Ascending aorta (tissue), 2 donors: Measurements from ENCODE around the gene C6orf136. TPM values are rescaled to one million over a fixed set of nuclear protein-coding genes. Genes with fewer than 3 reads are reported as not detected.

Experiments
- DNase-seq, 2 donors: peaks; one replicate each; pipeline ENCODE4 v3.0.0-alpha.2; 2019; ENCODE audit warnings: low spot score in 2 of 2
- H3K27ac ChIP-seq, 2 donors: fragments of 200-600 bp; sonication (generic); one replicate each; pipeline ENCODE4 v1.5.1; 2016 to 2017; ENCODE audit warnings: mild to moderate bottlenecking in 1 of 2
- H3K27me3 ChIP-seq: fragments of 200-600 bp; sonication (generic); one replicate; pipeline ENCODE4 v1.5.1; 2017
- H3K36me3 ChIP-seq, 2 donors: fragments of 200-600 bp; sonication (generic); one replicate each; pipeline ENCODE4 v1.5.1; 2016
- H3K4me1 ChIP-seq, 2 donors: fragments of 200-600 bp; sonication (generic); one replicate each; pipeline ENCODE4 v1.5.1; 2016 to 2017; ENCODE audit warnings: mild to moderate bottlenecking in 1 of 2
- H3K4me3 ChIP-seq, 2 donors: fragments of 200-600 bp; sonication (generic); one replicate each; pipeline ENCODE4 v1.5.1; 2016 to 2017; ENCODE audit warnings: mild to moderate bottlenecking in 1 of 2
- H3K9me3 ChIP-seq, 2 donors: fragments of 200-600 bp; sonication (generic); one replicate each; pipeline ENCODE4 v1.5.1; 2016
- intact Hi-C: fragments of 100-400 bp; cut with DNase I; formaldehyde crosslinking; loops from one replicate; pipeline ENCODE4 v1.15.1; 2023
- total RNA-seq: library from RNA; depleted of rRNA; stranded (reverse); fragments of >200 nt; gene quantifications from one replicate; pipeline ENCODE4 v1.1.0, GENCODE V29; 2016
- TF ChIP-seq, protein P1 (sequence below), 3 experiments: fragments of 200-600 bp in 2 of 3; fragments of 450-650 bp in 1 of 3; sonication (generic) in 2 of 3; IDR thresholded peaks; one replicate each; pipeline ENCODE4 v1.5.1; 2016 to 2019; ENCODE audit warnings: antibody characterized with exemption in 3 of 3, mild to moderate bottlenecking in 1 of 3, moderate library complexity in 1 of 3

The C6orf136 gene
- total RNA-seq, 1 donor from 2014 or later: 6.2 TPM

DNA sequence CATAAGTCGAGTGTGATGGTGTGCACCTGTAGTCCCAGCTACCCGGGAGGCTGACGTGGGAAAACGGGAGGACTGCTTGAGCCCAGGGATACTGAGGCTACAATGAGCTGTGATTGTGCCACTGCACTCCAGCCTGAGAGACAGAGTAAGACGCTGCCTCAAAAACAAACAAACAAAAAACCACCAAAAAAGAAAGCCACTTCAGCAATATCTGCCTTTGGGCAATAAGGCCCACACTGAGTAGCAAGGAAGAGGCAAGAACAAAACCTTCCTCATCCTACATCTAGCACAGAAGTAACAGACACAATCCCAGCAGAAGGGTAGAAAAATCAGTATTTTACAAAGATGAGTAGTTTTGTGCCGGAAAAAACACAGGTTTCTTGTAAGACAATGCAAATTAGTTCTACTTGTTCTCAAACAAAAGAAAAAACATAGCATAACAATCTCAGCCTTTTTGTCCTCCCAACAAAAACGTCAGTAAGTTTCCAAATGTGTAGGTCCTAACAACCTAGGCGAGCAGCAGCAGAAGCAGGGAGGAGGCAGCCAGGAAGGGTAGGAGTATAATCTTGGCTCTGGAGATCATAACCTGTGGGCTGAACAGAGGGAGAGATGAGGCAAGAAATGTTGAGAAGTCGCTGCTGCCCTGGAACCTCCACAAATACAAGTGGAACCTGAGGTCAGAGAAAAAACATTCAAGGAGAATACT lies 35.6 kb upstream of the C6orf136 start:
- Histone ChIP-seq H3K4me1 (peaks cover 9 to 48% of the 10 kb centered on the region in 2 donors), H3K36me3 (peaks cover 31 to 37% of the 10 kb centered on the region in 2 donors), H3K27me3 (no peaks in the 10 kb centered on the region), H3K27ac (peak overlapping the region; percentile 7 to 19), H3K9me3 (no peaks in the 10 kb centered on the region), H3K4me3 (no peak overlapping the region)
- intact Hi-C loops: loop anchor here (5.0 to 10.0 kb wide), 2 partner anchors 124 to 933 kb away; partner anchors contain the start of genes ATP6V1G2, DDX39B, HLA-E and NFKBIL1
- no peak for DNase-seq
- TF ChIP-seq, protein P1, sequence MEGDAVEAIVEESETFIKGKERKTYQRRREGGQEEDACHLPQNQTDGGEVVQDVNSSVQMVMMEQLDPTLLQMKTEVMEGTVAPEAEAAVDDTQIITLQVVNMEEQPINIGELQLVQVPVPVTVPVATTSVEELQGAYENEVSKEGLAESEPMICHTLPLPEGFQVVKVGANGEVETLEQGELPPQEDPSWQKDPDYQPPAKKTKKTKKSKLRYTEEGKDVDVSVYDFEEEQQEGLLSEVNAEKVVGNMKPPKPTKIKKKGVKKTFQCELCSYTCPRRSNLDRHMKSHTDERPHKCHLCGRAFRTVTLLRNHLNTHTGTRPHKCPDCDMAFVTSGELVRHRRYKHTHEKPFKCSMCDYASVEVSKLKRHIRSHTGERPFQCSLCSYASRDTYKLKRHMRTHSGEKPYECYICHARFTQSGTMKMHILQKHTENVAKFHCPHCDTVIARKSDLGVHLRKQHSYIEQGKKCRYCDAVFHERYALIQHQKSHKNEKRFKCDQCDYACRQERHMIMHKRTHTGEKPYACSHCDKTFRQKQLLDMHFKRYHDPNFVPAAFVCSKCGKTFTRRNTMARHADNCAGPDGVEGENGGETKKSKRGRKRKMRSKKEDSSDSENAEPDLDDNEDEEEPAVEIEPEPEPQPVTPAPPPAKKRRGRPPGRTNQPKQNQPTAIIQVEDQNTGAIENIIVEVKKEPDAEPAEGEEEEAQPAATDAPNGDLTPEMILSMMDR (IDR thresholded peaks at IDR 0.05): no peak

DNA sequence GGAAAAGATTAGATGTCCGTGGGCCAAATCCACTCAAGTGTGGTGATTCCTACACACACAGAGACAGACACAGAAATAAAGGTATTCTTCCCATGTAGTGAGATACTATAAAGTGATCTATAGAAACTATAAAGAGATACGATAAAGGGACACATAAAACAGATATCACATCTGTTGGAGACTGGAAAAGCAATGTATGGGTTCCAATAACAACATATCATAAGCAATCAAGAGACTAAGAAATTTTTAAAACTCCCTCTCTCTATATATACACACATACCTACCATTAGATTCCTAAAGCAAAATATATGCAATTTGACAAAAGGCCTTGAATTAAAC lies 35.1 kb upstream of the C6orf136 start:
- no peak overlapping the region for H3K4me3 ChIP-seq
- H3K9me3 ChIP-seq: no peaks in the 10 kb centered on the region
- H3K27ac ChIP-seq: peak overlapping the region; percentile 7 to 19
- intact Hi-C loops: loop anchor here (5.0 to 10.0 kb wide), 2 partner anchors 125 to 933 kb away; partner anchors contain the start of genes ATP6V1G2, DDX39B, HLA-E and NFKBIL1
- peaks cover 32 to 37% of the 10 kb centered on the region in 2 donors for H3K36me3 ChIP-seq
- TF ChIP-seq, protein P1 (IDR thresholded peaks at IDR 0.05): no peak
- H3K4me1 ChIP-seq: peaks cover 9 to 48% of the 10 kb centered on the region in 2 donors
- DNase-seq: no peak
- H3K27me3 ChIP-seq: no peaks in the 10 kb centered on the region

DNA sequence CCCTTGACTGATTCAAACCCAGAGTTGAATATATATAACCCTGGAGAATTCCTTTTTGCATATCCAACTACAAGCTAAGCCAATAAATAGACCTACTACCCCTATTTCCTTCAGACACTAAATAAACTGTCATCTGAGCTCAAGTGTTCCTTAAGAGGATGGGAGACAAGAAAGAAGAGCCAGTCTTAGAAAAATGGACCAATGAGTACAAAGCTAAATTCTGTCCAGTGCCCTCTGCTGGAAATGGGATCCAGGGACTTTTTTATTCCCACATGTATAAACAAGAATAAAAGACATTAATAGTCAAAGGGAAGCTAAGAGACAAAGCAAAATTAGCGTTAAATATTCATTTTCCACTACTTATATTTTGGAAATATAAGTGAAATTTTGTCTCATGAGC lies 34.7 kb upstream of the C6orf136 start:
- Histone ChIP-seq H3K36me3 (peaks cover 31 to 35% of the 10 kb centered on the region in 2 donors), H3K4me3 (no peak overlapping the region), H3K9me3 (no peaks in the 10 kb centered on the region), H3K27ac (peak overlapping the region; percentile 19 to 95), H3K4me1 (peaks cover 9 to 48% of the 10 kb centered on the region in 2 donors), H3K27me3 (no peaks in the 10 kb centered on the region)
- no peak for DNase-seq
- intact Hi-C loops: loop anchor here (5.0 to 10.0 kb wide), 2 partner anchors 125 to 933 kb away; partner anchors contain the start of genes ATP6V1G2, DDX39B, HLA-E and NFKBIL1
- TF ChIP-seq, protein P1 (IDR thresholded peaks at IDR 0.05): peak in 2 of 3 experiments; percentile 21 to 23

DNA sequence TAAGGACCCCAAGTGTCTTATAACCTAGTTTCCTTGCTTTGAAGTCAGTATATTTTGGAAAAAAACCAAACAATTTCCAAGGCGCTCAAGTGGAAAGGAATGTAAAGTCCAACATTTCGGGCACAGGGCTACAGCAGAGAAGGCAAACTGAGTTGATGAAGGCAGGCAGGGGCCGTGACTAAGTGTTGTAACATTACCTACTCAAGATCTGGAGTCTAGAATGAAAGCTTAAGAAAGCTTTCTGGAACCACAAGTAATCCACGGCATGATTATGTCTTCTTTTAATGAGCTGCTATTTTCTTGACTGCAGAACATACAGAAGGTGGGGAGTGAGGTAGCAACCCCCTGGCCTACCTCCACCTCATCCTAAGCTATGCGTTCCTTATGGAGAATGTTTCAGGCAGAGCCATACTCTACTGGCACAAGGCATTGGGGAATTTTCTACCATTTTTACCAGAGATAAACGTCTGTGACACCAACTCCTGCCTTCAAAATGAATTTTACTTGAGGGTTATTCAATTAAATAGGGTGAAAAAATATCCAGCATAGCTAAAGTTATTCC lies 34.2 kb upstream of the C6orf136 start:
- DNase-seq: no peak
- H3K9me3 ChIP-seq: no peaks in the 10 kb centered on the region
- intact Hi-C loops: loop anchor here (5.0 to 10.0 kb wide), 2 partner anchors 125 to 932 kb away; partner anchors contain the start of genes ATP6V1G2, DDX39B, HLA-E and NFKBIL1
- TF ChIP-seq, protein P1 (IDR thresholded peaks at IDR 0.05): no peak
- H3K4me3 ChIP-seq: peak overlapping the region in 1 of 2 donors; percentile 77
- H3K4me1 ChIP-seq: peaks cover 9 to 48% of the 10 kb centered on the region in 2 donors
- H3K27me3 ChIP-seq: no peaks in the 10 kb centered on the region
- peaks cover 26 to 30% of the 10 kb centered on the region in 2 donors for H3K36me3 ChIP-seq
- H3K27ac ChIP-seq: peak overlapping the region; percentile 14 to 95

DNA sequence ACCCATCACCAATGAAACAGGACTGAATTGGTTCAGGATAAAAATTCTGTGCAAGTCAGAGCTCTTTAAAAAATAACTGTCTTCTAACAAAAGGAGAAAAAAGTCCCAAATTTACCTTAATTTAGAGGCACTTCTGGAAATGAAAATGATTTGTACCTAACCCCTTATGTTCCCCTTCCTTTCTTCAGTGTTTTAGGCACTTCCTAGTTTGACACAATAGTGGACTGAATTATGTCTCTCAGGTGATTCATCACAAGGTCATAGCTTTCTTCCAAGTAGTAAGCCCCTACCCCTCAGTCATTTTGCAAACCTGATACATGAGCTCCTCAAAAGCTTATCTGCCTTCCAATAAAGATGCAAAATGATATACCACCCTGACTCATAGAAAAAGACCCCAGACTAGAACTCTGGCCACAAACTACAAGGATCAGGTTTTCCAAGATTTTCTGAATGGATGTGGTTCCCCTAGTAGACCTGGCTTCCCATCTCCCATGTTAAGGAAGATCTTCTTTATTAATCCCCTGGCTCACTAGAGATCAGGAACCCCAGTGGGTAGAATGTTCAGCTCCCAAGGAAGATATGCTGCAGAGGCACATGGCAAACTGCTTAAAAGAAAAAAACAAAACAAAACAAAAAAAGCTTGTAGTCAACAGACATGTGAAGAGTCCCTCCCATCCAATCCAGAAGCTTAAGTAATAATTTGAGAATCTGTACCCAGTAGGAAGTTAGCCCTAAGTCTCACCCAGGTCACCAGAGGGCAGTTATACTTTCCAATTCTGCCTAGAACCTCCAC lies 33.5 kb upstream of the C6orf136 start:
- no peaks in the 10 kb centered on the region for H3K9me3 ChIP-seq
- peaks cover 10 to 52% of the 10 kb centered on the region in 2 donors for H3K4me1 ChIP-seq
- peaks cover 19 to 23% of the 10 kb centered on the region in 2 donors for H3K36me3 ChIP-seq
- peak overlapping the region; percentile 95 to 96 for H3K27ac ChIP-seq
- TF ChIP-seq, protein P1 (IDR thresholded peaks at IDR 0.05): no peak
- no peak for DNase-seq
- H3K27me3 ChIP-seq: no peaks in the 10 kb centered on the region
- peak overlapping the region; percentile 77 to 94 for H3K4me3 ChIP-seq
- intact Hi-C loops: loop anchor here (2.0 to 10.0 kb wide), 4 partner anchors 43 to 931 kb away; partner anchors contain the start of genes ABCF1, ATP6V1G2, DDX39B and HLA-E
